Measurements from ENCODE around the gene PLLP. TPM values are rescaled to one million over a fixed set of nuclear protein-coding genes. Genes with fewer than 3 reads are reported as not detected.

The PLLP gene
- total RNA-seq, 2 donors from 2014 or later, result 11.6 to 16.7 TPM

DNA sequence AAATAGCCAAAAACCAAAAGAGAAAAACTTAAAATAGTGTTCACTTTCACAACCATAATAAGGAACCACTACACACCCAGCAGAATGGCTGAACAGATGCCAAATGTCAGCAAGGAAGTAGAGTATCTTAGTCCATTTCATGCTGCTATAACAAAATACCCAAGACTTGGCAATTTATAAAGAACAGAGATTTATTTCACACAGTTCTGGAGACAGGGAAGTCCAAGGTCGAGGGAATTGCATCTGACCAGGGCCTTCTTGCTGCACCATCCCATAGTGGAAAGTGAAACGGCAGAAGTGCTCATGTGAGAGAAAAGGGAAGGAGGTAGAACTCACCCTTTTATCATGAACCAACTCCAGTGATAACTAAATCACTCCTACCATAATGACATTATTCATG, 40.3 kb upstream of the PLLP start:
- Histone ChIP-seq H3K27ac (no peak overlapping the region), H3K9me3 (no peaks in the 10 kb centered on the region), H3K4me3 (no peak overlapping the region), H3K4me1 (no peaks in the 10 kb centered on the region), H3K27me3 (no peaks in the 10 kb centered on the region), H3K36me3 (no peaks in the 10 kb centered on the region), H3K9ac (ENCODE audit: low read depth in 2 of 2, low read length in 2 of 2) (no peak overlapping the region)
- TF ChIP-seq, protein P1, sequence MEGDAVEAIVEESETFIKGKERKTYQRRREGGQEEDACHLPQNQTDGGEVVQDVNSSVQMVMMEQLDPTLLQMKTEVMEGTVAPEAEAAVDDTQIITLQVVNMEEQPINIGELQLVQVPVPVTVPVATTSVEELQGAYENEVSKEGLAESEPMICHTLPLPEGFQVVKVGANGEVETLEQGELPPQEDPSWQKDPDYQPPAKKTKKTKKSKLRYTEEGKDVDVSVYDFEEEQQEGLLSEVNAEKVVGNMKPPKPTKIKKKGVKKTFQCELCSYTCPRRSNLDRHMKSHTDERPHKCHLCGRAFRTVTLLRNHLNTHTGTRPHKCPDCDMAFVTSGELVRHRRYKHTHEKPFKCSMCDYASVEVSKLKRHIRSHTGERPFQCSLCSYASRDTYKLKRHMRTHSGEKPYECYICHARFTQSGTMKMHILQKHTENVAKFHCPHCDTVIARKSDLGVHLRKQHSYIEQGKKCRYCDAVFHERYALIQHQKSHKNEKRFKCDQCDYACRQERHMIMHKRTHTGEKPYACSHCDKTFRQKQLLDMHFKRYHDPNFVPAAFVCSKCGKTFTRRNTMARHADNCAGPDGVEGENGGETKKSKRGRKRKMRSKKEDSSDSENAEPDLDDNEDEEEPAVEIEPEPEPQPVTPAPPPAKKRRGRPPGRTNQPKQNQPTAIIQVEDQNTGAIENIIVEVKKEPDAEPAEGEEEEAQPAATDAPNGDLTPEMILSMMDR (IDR thresholded peaks at IDR 0.05), result no peak
- DNase-seq, result no peak
- intact Hi-C loops (cut with DNase I), result no loop called here

DNA sequence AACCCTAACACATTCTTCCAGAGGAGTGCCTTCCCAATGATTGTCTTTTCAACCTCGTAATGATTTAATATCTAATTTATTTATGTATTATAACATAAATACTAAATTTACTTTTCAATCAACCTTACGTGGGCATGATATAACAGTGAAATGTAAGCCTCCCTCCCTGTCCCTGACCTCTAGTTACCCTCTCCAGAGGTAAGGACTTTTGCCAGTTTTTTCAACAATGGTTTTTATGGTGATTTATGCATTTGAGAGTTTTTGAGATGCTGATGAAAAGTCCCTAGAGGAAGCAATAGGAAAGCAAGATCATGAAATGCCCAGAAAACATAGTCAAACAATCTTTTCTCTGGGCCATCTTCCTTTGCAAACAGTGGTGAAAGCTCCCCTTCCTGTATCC, 35.2 kb upstream of the PLLP start:
- Histone ChIP-seq H3K4me3 (no peak overlapping the region), H3K9ac (ENCODE audit: low read depth in 2 of 2, low read length in 2 of 2) (no peak overlapping the region), H3K27ac (no peak overlapping the region), H3K36me3 (no peaks in the 10 kb centered on the region), H3K4me1 (no peaks in the 10 kb centered on the region), H3K9me3 (no peaks in the 10 kb centered on the region), H3K27me3 (no peaks in the 10 kb centered on the region)
- intact Hi-C loops (cut with DNase I), result no loop called here
- DNase-seq, result no peak
- TF ChIP-seq, protein P1 (IDR thresholded peaks at IDR 0.05), result no peak

DNA sequence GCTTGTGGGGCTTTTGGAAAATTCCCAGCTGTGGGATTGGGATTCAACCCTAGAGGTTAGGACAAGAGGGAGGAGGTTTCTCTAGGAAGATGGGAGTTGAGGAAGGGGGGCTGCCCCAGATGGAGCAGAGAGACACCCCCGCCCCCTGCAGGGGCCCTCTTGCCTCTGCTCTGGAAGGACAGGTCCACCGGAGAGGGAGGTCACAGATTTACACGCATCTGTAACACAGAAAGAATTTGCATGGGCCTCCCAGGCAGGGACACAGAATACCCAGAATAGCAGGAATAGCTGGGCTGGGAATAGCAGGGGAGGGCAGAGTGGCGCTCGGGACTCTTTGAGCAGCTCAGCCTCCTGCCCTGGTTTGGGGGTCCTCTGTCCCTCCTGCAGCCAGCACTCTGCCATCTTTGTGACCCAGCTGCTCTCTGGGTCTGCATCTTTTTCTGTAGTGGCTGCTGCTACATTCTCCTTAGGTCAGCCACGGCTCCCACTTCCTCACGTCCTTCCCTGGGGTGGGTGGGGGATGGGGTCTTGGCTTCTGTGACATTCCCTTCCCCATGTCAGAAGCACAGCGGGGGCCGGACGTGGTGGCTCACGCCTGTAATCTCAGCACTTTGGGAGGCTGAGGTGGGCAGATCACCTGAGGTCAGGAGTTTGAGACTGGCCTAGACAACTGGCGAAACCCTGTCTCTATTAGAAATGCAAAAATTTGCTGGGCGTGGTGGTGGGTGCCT, 33.9 kb upstream of the PLLP start:
- TF ChIP-seq, protein P1 (IDR thresholded peaks at IDR 0.05), result no peak
- no peaks in the 10 kb centered on the region for H3K4me1 ChIP-seq
- H3K27ac ChIP-seq, result no peak overlapping the region
- DNase-seq, result no peak
- no peaks in the 10 kb centered on the region for H3K36me3 ChIP-seq
- H3K9me3 ChIP-seq, result no peaks in the 10 kb centered on the region
- H3K27me3 ChIP-seq, result no peaks in the 10 kb centered on the region
- H3K4me3 ChIP-seq, result no peak overlapping the region
- intact Hi-C loops (cut with DNase I), result no loop called here
- H3K9ac ChIP-seq (ENCODE audit: low read depth in 2 of 2, low read length in 2 of 2), result no peak overlapping the region

DNA sequence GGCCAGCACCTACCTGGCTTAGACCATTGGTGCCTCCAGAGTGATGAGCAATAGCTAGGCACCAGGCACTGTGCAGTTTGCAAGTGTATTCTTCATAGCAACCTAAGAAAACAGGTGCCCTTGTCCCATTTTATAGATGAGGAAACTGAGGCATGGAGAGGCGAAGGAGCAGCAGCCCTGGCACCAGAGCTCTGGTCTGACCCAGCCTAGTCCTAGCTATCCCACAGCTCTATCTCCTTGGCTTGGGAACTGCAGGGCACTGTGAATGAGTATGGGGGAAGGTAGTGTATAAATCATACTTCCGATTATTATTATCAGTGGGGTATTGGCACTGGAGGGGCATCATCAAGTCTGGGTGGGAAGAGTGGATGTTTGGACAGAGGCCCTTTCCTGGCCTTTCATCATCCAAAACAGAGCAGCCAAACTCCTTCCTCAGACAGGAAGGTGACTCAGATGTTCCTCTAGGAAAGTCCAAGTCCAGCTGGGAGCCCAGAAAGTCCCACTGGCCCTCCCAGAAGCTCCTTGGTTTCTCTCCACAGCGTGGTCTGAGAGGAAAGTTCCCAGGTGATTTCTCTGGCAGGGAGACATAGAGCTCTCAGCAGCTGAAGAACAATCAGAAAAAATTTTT, 32.0 kb upstream of the PLLP start:
- no peaks in the 10 kb centered on the region for H3K27me3 ChIP-seq
- TF ChIP-seq, protein P1 (IDR thresholded peaks at IDR 0.05), result no peak
- no peaks in the 10 kb centered on the region for H3K9me3 ChIP-seq
- no peak overlapping the region for H3K4me3 ChIP-seq
- peak overlapping the region; percentile 28 for H3K27ac ChIP-seq
- H3K9ac ChIP-seq (ENCODE audit: low read depth in 2 of 2, low read length in 2 of 2), result no peak overlapping the region
- intact Hi-C loops (cut with DNase I), result no loop called here
- DNase-seq, result no peak
- H3K36me3 ChIP-seq, result no peaks in the 10 kb centered on the region
- H3K4me1 ChIP-seq, result no peaks in the 10 kb centered on the region

DNA sequence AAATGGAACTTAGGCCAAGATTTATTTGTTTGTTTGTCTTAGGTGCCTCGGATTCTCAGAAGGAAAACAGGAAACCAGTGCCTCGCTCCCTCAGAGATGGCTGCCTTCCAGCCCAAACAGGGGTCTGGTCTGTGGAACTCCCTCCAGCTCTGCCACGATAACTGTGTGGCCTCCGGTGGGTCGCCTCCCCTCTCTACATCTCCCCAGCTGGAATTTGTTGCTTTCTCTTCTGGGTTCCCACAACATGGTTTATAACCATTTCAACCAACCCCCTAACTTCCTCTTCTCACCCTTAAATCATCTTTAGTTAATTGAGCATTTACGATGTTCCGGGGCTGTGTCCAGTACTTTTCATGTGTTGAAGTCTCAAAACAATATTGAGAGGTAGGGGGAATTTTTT, 30.9 kb upstream of the PLLP start:
- Histone ChIP-seq H3K36me3 (no peaks in the 10 kb centered on the region), H3K4me3 (no peak overlapping the region), H3K27ac (no peak overlapping the region), H3K4me1 (no peaks in the 10 kb centered on the region), H3K27me3 (no peaks in the 10 kb centered on the region), H3K9me3 (no peaks in the 10 kb centered on the region), H3K9ac (ENCODE audit: low read depth in 2 of 2, low read length in 2 of 2) (no peak overlapping the region)
- intact Hi-C loops (cut with DNase I), result no loop called here
- no peak for DNase-seq
- TF ChIP-seq, protein P1 (IDR thresholded peaks at IDR 0.05), result no peak
